HG02852 (cell line): ENCODE measurements around the gene CIBAR2.
A peak's percentile ranks its signal among the peaks of the same experiment; 100 is the strongest.

Experiments
- ATAC-seq: cut with Tn5 transposase; IDR thresholded peaks from one replicate; pipeline ENCODE4 v1.9.1; 2021; ENCODE audit warnings: mild to moderate bottlenecking, moderate library complexity; ENCODE audit not compliant: unreplicated experiment

The CIBAR2 gene

GRCh38 chr16:85103114-85104079 is 8.9 kb downstream of the CIBAR2 start:
- no peak for ATAC-seq

GRCh38 chr16:85101956-85102630 is 10.2 kb downstream of the CIBAR2 start:
- ATAC-seq: no peak

GRCh38 chr16:85100265-85100664 is 12.0 kb downstream of the CIBAR2 start:
- no peak for ATAC-seq

GRCh38 chr16:85098565-85098964 is 13.7 kb downstream of the CIBAR2 start:
- no peak for ATAC-seq

GRCh38 chr16:85096921-85097320 is 15.4 kb downstream of the CIBAR2 start:
- no peak for ATAC-seq

- no peak for ATAC-seq
These were observed 17.5 kb downstream of the CIBAR2 start for GRCh38 chr16:85094812-85095211.

- no peak for ATAC-seq
These were observed 18.0 kb downstream of the CIBAR2 start for GRCh38 chr16:85094176-85094805.

GRCh38 chr16:85093705-85094104 is 18.6 kb downstream of the CIBAR2 start:
- no peak for ATAC-seq

GRCh38 chr16:85092851-85093250 is 19.4 kb downstream of the CIBAR2 start:
- no peak for ATAC-seq

- ATAC-seq: no peak
These were observed 20.0 kb downstream of the CIBAR2 start for GRCh38 chr16:85092309-85092708.

- no peak for ATAC-seq
These were observed 20.8 kb downstream of the CIBAR2 start for GRCh38 chr16:85091522-85091910.

- no peak for ATAC-seq
These were observed 21.3 kb downstream of the CIBAR2 start for GRCh38 chr16:85090873-85091521.

- no peak for ATAC-seq
These were observed 22.1 kb downstream of the CIBAR2 start for GRCh38 chr16:85090181-85090580.

- ATAC-seq: no peak
These were observed 22.7 kb downstream of the CIBAR2 start for GRCh38 chr16:85089525-85089924.

GRCh38 chr16:85088570-85089199 is 23.6 kb downstream of the CIBAR2 start:
- no peak for ATAC-seq

GRCh38 chr16:85087899-85088569 is 24.2 kb downstream of the CIBAR2 start:
- ATAC-seq: no peak

GRCh38 chr16:85086347-85087291 is 25.7 kb downstream of the CIBAR2 start:
- peak; percentile 52 for ATAC-seq

GRCh38 chr16:85085721-85086120 is 26.6 kb downstream of the CIBAR2 start:
- ATAC-seq: no peak
